ENCODE results near the gene KCNIP4.

Gene KCNIP4

GRCh38 chr4:21752616-21753015 lies 196.0 kb downstream of the KCNIP4 start:
- DNase-seq = no peak

- DNase-seq = no peak
Measured at GRCh38 chr4:21749924-21750323, 198.6 kb downstream of the KCNIP4 start.

GRCh38 chr4:21749412-21749811 lies 199.2 kb downstream of the KCNIP4 start:
- DNase-seq = no peak

- no peak for DNase-seq
Measured at GRCh38 chr4:21744046-21744445, 204.5 kb downstream of the KCNIP4 start.

GRCh38 chr4:21742326-21742725 lies 206.2 kb downstream of the KCNIP4 start:
- no peak for DNase-seq

GRCh38 chr4:21738821-21739220 lies 209.8 kb downstream of the KCNIP4 start:
- no peak for DNase-seq

GRCh38 chr4:21735866-21736265 lies 212.7 kb downstream of the KCNIP4 start:
- no peak for DNase-seq

- no peak for DNase-seq
Measured at GRCh38 chr4:21733894-21734630, 214.5 kb downstream of the KCNIP4 start.

GRCh38 chr4:21728304-21728703 lies 220.3 kb downstream of the KCNIP4 start:
- DNase-seq = no peak

- no peak for DNase-seq
Measured at GRCh38 chr4:21726255-21726815, 222.2 kb downstream of the KCNIP4 start.

- no peak for DNase-seq
Measured at GRCh38 chr4:21722157-21722839, 226.3 kb downstream of the KCNIP4 start.

GRCh38 chr4:21716531-21716930 lies 232.0 kb downstream of the KCNIP4 start:
- no peak for DNase-seq

- no peak for DNase-seq
Measured at GRCh38 chr4:21710179-21710835, 238.3 kb downstream of the KCNIP4 start.

GRCh38 chr4:21709761-21710160 lies 238.8 kb downstream of the KCNIP4 start:
- no peak for DNase-seq

GRCh38 chr4:21709031-21709430 lies 239.5 kb downstream of the KCNIP4 start:
- no peak for DNase-seq

- no peak for DNase-seq
Measured at GRCh38 chr4:21699446-21699845, 249.1 kb downstream of the KCNIP4 start.

- DNase-seq = no peak
Measured at GRCh38 chr4:21697583-21697982, 251.0 kb downstream of the KCNIP4 start.

GRCh38 chr4:21695141-21695540 lies 253.4 kb downstream of the KCNIP4 start:
- no peak for DNase-seq

- DNase-seq = no peak
Measured at GRCh38 chr4:21692241-21692640, 256.3 kb downstream of the KCNIP4 start.

- DNase-seq = no peak
Measured at GRCh38 chr4:21688596-21689265, 259.8 kb downstream of the KCNIP4 start.

GRCh38 chr4:21685911-21686310 lies 262.7 kb downstream of the KCNIP4 start:
- no peak for DNase-seq

GRCh38 chr4:21680326-21680898 lies 268.2 kb downstream of the KCNIP4 start:
- DNase-seq = no peak

- no peak for DNase-seq
Measured at GRCh38 chr4:21678711-21679110, 269.9 kb downstream of the KCNIP4 start.

Data from activated naive CD4-positive, alpha-beta T cell (primary cell).